Breast epithelium (tissue), 3 donors: ENCODE results near the gene CAMK2D.

Experiments
- POLR2A ChIP-seq: fragments of 450-650 bp; IDR thresholded peaks from one replicate; pipeline ENCODE4 v1.6.1; 2016; ENCODE audit warnings: antibody characterized with exemption, mild to moderate bottlenecking, moderate library complexity
- POLR2AphosphoS5 ChIP-seq, 3 donors: sonication (generic); formaldehyde crosslinking; IDR thresholded peaks; one replicate each; pipeline ENCODE4 v1.6.1; 2017; ENCODE audit warnings: antibody characterized with exemption in 3 of 3
- TF ChIP-seq, protein P1 (sequence below), 3 donors: fragments of 450-650 bp; IDR thresholded peaks; one replicate each; pipeline ENCODE4 v1.5.1; 2016 to 2017; ENCODE audit warnings: antibody characterized with exemption in 3 of 3, mild to moderate bottlenecking in 3 of 3, moderate library complexity in 3 of 3

DNA sequence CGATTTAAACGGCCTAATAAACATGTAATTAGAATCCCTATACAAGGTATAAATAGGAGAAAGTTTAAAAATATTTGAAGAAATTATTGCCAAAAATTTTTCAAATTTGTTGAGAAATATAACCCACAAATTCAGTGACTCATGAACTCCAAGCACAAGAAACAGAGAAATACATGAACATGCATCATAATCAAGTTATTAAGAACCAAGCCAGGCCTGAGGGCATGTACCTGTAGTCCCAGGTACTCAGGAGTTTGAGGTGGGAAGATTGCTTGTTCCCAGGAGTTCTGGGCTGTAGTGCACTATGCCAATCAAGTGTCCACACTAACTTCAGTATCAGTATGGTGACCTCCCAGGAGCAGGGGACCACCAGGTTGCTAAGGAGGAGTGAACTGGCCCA, 341.9 kb downstream of the CAMK2D start:
- TF ChIP-seq POLR2A (no peak), POLR2AphosphoS5 (IDR thresholded peaks at IDR 0.05) (no peak)
- TF ChIP-seq, protein P1, sequence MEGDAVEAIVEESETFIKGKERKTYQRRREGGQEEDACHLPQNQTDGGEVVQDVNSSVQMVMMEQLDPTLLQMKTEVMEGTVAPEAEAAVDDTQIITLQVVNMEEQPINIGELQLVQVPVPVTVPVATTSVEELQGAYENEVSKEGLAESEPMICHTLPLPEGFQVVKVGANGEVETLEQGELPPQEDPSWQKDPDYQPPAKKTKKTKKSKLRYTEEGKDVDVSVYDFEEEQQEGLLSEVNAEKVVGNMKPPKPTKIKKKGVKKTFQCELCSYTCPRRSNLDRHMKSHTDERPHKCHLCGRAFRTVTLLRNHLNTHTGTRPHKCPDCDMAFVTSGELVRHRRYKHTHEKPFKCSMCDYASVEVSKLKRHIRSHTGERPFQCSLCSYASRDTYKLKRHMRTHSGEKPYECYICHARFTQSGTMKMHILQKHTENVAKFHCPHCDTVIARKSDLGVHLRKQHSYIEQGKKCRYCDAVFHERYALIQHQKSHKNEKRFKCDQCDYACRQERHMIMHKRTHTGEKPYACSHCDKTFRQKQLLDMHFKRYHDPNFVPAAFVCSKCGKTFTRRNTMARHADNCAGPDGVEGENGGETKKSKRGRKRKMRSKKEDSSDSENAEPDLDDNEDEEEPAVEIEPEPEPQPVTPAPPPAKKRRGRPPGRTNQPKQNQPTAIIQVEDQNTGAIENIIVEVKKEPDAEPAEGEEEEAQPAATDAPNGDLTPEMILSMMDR (IDR thresholded peaks at IDR 0.05) = no peak
